HK-2 (cell line): ENCODE data around the gene C5orf52.
"Not testable (repeated sequence)": the region's sequence is repeated elsewhere in the genome, so short reads cannot be mapped to it uniquely, and the experiment has no call there.

Experiments used
- DNase-seq: peaks from one replicate; pipeline ENCODE4 v3.0.0-alpha.2; 2018; ENCODE audit not compliant: unreplicated experiment

Gene C5orf52

GRCh38 chr5:157677931-157678330 is 6.6 kb downstream of the C5orf52 start:
- DNase-seq = no peak

GRCh38 chr5:157679801-157680200 is 8.5 kb downstream of the C5orf52 start:
- DNase-seq = no peak

GRCh38 chr5:157680239-157680638 is 8.9 kb downstream of the C5orf52 start:
- no peak for DNase-seq

GRCh38 chr5:157681048-157681447 is 9.7 kb downstream of the C5orf52 start:
- DNase-seq = no peak

- DNase-seq = no peak
Measured at GRCh38 chr5:157682257-157682656, 10.9 kb downstream of the C5orf52 start.

GRCh38 chr5:157686276-157687197 is 15.2 kb downstream of the C5orf52 start:
- DNase-seq = not testable (repeated sequence)

- DNase-seq = no peak
Measured at GRCh38 chr5:157687198-157687554, 15.8 kb downstream of the C5orf52 start.

- DNase-seq = no peak
Measured at GRCh38 chr5:157689942-157690689, 18.8 kb downstream of the C5orf52 start.

GRCh38 chr5:157690690-157691433 is 19.5 kb downstream of the C5orf52 start:
- DNase-seq = no peak

- DNase-seq = not testable (repeated sequence)
Measured at GRCh38 chr5:157693816-157694215, 22.5 kb downstream of the C5orf52 start.

GRCh38 chr5:157696154-157696553 is 24.8 kb downstream of the C5orf52 start:
- DNase-seq = not testable (repeated sequence)

GRCh38 chr5:157698674-157699073 is 27.3 kb downstream of the C5orf52 start:
- DNase-seq = not testable (repeated sequence)

GRCh38 chr5:157703736-157704135 is 32.4 kb downstream of the C5orf52 start:
- DNase-seq = no peak

GRCh38 chr5:157708866-157709265 is 37.5 kb downstream of the C5orf52 start:
- no peak for DNase-seq

GRCh38 chr5:157709346-157709745 is 38.0 kb downstream of the C5orf52 start:
- no peak for DNase-seq

- DNase-seq = no peak
Measured at GRCh38 chr5:157710431-157710830, 39.1 kb downstream of the C5orf52 start.

GRCh38 chr5:157710882-157711281 is 39.5 kb downstream of the C5orf52 start:
- DNase-seq = no peak

GRCh38 chr5:157713830-157714595 is 42.7 kb downstream of the C5orf52 start:
- no peak for DNase-seq

GRCh38 chr5:157714596-157714864 is 43.2 kb downstream of the C5orf52 start:
- no peak for DNase-seq

- DNase-seq = no peak
Measured at GRCh38 chr5:157718519-157718918, 47.2 kb downstream of the C5orf52 start.

- no peak for DNase-seq
Measured at GRCh38 chr5:157719245-157719644, 47.9 kb downstream of the C5orf52 start.

GRCh38 chr5:157721159-157721558 is 49.8 kb downstream of the C5orf52 start:
- DNase-seq = no peak
